Stimulated activated CD4-positive, alpha-beta T cell treated with anti-CD3 and anti-CD28 coated beads, Interleukin-12 subunit alpha, Interleukin-12 subunit beta, amount 100 ng/mL, for 24 hours (primary cell): ENCODE data around the gene FOXD4.
"Not testable (repeated sequence)": the region's sequence is repeated elsewhere in the genome, so short reads cannot be mapped to it uniquely, and the experiment has no call there.

Experiments
- DNase-seq, 2 experiments: peaks; one replicate each; pipeline ENCODE4 v3.0.0-alpha.2; 2020; ENCODE audit warnings: low read depth in 2 of 2

The FOXD4 gene

GRCh38 chr9:117995-118467, at the start of gene FOXD4:
TSS of gene FOXD4 (minus strand) at chr9:118417. CDS start at chr9:118119, 298 bp downstream.
- not testable (repeated sequence) for DNase-seq

- DNase-seq, result not testable (repeated sequence)
These were observed 41.7 kb upstream of the FOXD4 start for GRCh38 chr9:159871-160270.

GRCh38 chr9:151173-151572, 33.0 kb upstream of the FOXD4 start:
- not testable (repeated sequence) for DNase-seq

- not testable (repeated sequence) for DNase-seq
These were observed 21.7 kb upstream of the FOXD4 start for GRCh38 chr9:139880-140279.

GRCh38 chr9:117144-117994, 848 bp downstream of the FOXD4 start:
- not testable (repeated sequence) for DNase-seq

GRCh38 chr9:116239-117077, 1.8 kb downstream of the FOXD4 start:
- DNase-seq, result not testable (repeated sequence)

GRCh38 chr9:115118-115451, 3.1 kb downstream of the FOXD4 start:
- DNase-seq, result not testable (repeated sequence)

- not testable (repeated sequence) for DNase-seq
These were observed 3.7 kb downstream of the FOXD4 start for GRCh38 chr9:114267-115117.

- DNase-seq, result peak in 1 of 2 experiments; percentile 32
These were observed 4.5 kb downstream of the FOXD4 start for GRCh38 chr9:113468-114266.

- not testable (repeated sequence) for DNase-seq
These were observed 5.4 kb downstream of the FOXD4 start for GRCh38 chr9:112589-113467.

GRCh38 chr9:110672-111071, 7.5 kb downstream of the FOXD4 start:
- not testable (repeated sequence) for DNase-seq

- not testable (repeated sequence) for DNase-seq
These were observed 8.7 kb downstream of the FOXD4 start for GRCh38 chr9:109540-109939.

- DNase-seq, result not testable (repeated sequence)
These were observed 9.3 kb downstream of the FOXD4 start for GRCh38 chr9:108742-109495.

- DNase-seq, result not testable (repeated sequence)
These were observed 12.2 kb downstream of the FOXD4 start for GRCh38 chr9:105991-106390.

GRCh38 chr9:100430-100829, 17.8 kb downstream of the FOXD4 start:
- DNase-seq, result not testable (repeated sequence)

- DNase-seq, result not testable (repeated sequence)
These were observed 18.4 kb downstream of the FOXD4 start for GRCh38 chr9:99867-100266.

GRCh38 chr9:98775-99174, 19.4 kb downstream of the FOXD4 start:
- not testable (repeated sequence) for DNase-seq

GRCh38 chr9:94992-95391, 23.2 kb downstream of the FOXD4 start:
- not testable (repeated sequence) for DNase-seq

- DNase-seq, result not testable (repeated sequence)
These were observed 23.9 kb downstream of the FOXD4 start for GRCh38 chr9:94323-94722.
